Measurements from ENCODE around the gene FGF12.
"Not testable (repeated sequence)": the region's sequence is repeated elsewhere in the genome, so short reads cannot be mapped to it uniquely, and the experiment has no call there.

FGF12 gene

GRCh38 chr3:192727032-192727847, at the start of gene FGF12:
Gene FGF12, minus strand, starts transcription at chr3:192727541.
- peak in 1 of 2 donors; percentile 3 for DNase-seq (ENCODE audit: low read depth in 2 of 2)

- DNase-seq (ENCODE audit: low read depth in 2 of 2) = not testable (repeated sequence)
Measured at GRCh38 chr3:192774341-192774740, 47.0 kb upstream of the FGF12 start.

- DNase-seq (ENCODE audit: low read depth in 2 of 2) = no peak
Measured at GRCh38 chr3:192772240-192772894, 45.0 kb upstream of the FGF12 start.

GRCh38 chr3:192758654-192759053, 31.3 kb upstream of the FGF12 start:
- DNase-seq (ENCODE audit: low read depth in 2 of 2) = no peak

DNA sequence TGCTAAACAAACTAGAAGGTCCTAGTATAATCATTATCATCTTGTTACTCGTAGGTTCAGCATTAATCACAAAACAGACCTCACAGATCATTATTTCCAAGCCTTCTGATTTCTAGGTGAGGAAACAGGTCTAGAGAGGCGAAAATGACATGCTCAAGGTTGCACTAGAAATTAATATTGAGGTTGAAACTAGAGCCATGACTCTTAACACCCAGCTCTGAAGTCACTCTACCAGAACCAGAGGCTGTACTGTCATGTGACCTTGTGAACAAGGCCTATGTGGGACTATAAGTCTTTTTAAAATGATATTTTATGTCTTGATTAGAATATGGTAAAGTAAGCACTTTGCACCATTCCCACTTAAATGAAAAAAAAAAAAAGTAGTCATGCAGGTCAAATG, 23.8 kb upstream of the FGF12 start:
- DNase-seq (ENCODE audit: low read depth in 2 of 2) = no peak

DNA sequence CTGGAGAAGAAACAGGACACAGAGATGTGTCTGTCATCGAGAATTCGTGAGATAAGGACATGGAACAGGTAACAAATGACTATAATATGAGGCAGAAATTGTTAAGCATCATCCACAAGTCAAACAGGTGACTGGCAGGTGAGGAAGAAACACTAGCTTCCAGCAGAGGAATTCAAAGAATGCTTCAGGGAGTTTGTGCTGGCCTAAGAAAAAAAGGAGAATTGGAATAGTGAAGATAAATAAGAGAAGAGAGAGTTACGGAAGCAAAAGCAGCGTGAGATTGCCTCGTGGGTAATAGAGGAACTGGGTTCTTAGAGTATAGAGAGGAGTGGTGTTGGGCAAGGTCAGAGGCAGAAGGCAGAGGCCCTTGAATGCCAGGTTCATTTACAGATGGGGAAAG, 22.9 kb upstream of the FGF12 start:
- DNase-seq (ENCODE audit: low read depth in 2 of 2) = no peak

GRCh38 chr3:192747746-192748145, 20.4 kb upstream of the FGF12 start:
- no peak for DNase-seq (ENCODE audit: low read depth in 2 of 2)

- no peak for DNase-seq (ENCODE audit: low read depth in 2 of 2)
Measured at GRCh38 chr3:192747145-192747544, 19.8 kb upstream of the FGF12 start.

GRCh38 chr3:192745150-192745549, 17.8 kb upstream of the FGF12 start:
- no peak for DNase-seq (ENCODE audit: low read depth in 2 of 2)

GRCh38 chr3:192744604-192745003, 17.3 kb upstream of the FGF12 start:
- DNase-seq (ENCODE audit: low read depth in 2 of 2) = not testable (repeated sequence)

DNA sequence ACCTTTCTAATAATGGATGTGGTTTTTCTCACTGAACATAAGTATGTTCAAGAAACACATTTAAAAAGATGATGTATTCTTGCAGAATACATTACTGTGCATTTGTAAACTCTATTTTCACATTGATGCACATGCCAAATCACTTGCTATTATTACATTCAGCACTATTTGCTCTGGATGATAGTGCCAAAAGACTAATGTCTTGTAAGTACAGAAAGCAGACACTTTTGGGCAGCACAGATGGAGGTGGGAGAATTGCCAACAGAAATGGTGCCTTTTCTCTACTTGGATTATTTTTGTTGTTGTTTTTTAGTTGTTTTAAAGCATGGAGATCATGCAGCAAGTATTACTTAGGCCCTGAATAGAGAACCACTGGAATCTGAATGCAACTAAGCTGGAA, 10.2 kb upstream of the FGF12 start:
- DNase-seq (ENCODE audit: low read depth in 2 of 2) = no peak

DNA sequence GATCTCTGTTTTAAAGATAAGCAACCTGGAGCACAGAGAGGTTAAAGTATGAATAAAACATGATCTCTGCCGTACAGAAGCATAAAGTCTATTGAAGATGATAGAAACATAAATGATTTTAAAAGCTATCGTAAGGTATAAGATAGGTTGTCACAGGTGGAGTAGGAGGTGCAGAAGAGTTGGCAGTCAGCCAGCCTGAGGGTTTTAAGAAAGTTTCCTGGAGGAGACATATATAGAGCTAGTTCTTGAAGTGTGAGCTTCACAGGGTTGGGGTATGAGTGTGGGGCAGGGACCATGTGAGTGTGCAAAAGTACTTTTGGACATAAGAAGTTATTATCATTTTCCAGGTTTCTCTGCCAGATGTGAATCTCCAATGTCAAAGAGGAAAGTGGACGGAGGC, 3.9 kb upstream of the FGF12 start:
- no peak for DNase-seq (ENCODE audit: low read depth in 2 of 2)

DNA sequence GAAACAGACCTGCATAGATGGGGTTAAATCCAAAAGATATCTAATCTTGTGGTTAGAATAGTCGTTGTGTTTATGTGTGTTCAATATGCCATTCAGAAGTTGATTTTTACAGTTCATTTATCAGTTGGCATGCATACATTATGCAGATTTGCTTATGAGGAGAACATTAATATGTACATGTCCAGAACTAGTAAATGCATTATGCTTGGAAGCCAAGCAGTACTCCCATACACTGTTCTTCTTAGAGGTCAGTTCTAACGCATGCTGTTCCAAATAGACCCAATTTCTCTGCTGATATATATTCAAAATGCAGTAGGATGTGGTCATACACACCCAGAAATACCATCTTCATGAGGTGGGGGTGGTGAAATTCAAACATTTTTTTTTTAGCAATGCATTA, 956 bp downstream of the FGF12 start:
- no peak for DNase-seq (ENCODE audit: low read depth in 2 of 2)

GRCh38 chr3:192719964-192720363, 7.4 kb downstream of the FGF12 start:
- DNase-seq (ENCODE audit: low read depth in 2 of 2) = no peak

- no peak for DNase-seq (ENCODE audit: low read depth in 2 of 2)
Measured at GRCh38 chr3:192718156-192718555, 9.2 kb downstream of the FGF12 start.

DNA sequence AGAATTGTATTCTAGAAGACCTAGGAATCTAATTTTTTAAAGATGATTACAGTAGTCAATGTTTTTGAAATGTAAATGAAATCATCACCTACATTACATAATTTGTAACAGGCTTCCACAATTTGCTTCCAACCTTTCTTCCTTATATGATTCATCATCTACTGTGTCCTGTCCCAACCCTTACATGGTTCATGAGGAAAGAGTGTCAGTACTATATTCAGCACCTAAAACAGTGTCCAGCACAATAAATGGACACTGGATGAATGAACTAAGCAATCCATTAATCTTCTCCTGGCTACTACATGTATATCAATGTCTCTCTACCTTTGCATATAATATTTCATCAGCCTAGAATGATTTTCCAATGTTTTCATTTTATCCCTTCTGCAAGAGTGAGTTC, 12.2 kb downstream of the FGF12 start:
- DNase-seq (ENCODE audit: low read depth in 2 of 2) = no peak

DNA sequence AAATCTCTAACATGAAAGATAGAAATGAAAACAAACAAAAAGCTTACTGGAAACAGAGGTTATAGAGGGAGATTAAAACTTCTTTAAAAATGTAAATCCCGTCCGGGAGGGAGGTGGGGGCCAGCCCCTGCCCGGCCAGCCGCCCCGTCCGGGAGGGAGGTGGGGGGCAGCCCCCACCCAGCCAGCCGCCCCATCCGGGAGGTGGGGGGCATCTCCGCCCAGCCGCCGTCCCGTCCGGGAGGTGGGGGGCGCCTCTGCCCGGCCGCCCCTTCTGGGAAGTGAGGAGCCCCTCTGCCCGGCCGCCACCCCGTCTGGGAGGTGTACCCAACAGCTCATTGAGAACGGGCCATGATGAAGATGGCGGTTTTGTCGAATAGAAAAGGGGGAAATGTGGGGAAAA, 16.2 kb downstream of the FGF12 start:
- not testable (repeated sequence) for DNase-seq (ENCODE audit: low read depth in 2 of 2)

GRCh38 chr3:192710366-192710765, 17.0 kb downstream of the FGF12 start:
- no peak for DNase-seq (ENCODE audit: low read depth in 2 of 2)

DNA sequence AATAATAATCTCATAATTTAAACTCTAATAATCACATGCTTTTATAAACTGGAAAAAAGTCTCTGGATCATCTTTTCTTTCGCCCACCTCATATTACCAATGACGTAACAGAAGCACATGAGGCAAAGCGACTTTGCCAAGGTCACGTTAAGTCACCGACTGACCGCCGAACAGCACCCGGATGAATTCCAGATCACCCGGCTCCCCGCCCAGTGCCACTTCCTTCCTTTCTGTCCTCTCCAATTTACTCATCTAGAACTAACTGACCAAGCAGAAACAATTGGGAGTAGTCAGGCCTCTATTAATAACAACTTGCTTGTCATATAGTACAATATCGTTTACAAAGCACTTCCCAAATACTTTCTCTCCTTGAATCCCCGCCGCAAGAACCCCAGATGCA, 21.1 kb downstream of the FGF12 start:
- DNase-seq (ENCODE audit: low read depth in 2 of 2) = no peak

DNA sequence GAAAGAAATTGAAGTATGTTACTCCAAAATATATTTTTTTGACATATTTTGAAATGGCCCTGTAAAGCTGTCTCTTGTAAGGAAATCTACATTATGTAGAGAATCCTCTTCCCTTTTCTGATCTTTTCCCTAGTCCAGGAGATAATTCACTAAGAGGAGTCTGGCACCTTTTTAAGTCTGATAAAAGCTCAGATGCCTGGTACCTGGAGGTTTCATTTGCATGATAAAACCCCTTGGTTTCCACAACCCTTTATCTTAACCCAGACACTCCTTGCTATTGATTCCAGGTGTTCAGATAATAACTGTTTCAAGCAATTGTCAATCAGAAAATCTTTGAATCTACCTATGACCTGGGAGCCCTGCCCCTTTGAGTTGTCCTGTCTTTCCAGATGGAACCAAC, 26.5 kb downstream of the FGF12 start:
- DNase-seq (ENCODE audit: low read depth in 2 of 2) = no peak

GRCh38 chr3:192696943-192697587, 30.3 kb downstream of the FGF12 start:
- DNase-seq (ENCODE audit: low read depth in 2 of 2) = no peak

DNA sequence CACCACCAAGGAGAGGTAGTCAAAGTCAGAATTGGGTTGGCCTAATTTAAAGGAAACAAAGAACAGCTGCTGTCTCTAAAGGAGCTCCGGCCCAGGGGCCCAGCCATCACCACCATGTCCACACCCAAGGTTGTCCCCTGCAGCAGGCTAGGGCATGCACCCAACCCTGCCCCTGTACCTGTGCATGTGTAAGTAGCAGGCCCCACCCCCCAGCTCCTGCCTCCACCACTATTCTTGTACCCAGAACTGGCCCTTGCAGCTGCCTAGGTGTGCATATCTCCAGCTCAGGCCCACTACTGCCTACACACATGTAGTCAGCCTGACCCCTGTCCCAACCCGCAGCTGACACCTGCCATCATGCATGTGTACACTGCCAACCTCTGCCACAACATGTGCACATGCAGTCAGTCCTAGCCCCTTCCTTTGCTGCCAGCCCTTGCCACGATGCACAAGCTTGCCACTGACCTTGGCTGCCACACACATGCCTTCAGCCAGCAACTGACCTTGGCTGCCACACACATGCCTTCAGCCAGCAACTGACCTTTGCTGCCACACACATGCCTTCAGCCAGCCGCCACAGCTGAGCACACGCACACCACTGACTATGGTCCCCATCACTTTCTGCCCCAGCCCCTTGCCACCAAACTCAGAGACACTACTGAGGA, 39.7 kb downstream of the FGF12 start:
- no peak for DNase-seq (ENCODE audit: low read depth in 2 of 2)

Data from stimulated activated CD4-positive, alpha-beta T cell treated with anti-CD3 and anti-CD28 coated beads, Interleukin-4, amount 100 ng/mL, for 48 hours (primary cell).